Measurements from ENCODE around the gene UROD. TPM values are rescaled to one million over a fixed set of nuclear protein-coding genes. Genes with fewer than 3 reads are reported as not detected.

UROD gene
- total RNA-seq, 4 donors from 2014 or later = 26.8 to 57.8 (median 36.7) TPM

- intact Hi-C loops (cut with DNase I) = loop anchor here (5.0 to 10.0 kb wide), 3 partner anchors 168 to 480 kb away; partner anchors contain the start of genes PTCH2 and TESK2
- H3K4me3 ChIP-seq = peak overlapping the region; percentile 77 to 99 (median 94)
These were observed 705 bp downstream of the UROD start for GRCh38 chr1:45012639-45013278.

DNA sequence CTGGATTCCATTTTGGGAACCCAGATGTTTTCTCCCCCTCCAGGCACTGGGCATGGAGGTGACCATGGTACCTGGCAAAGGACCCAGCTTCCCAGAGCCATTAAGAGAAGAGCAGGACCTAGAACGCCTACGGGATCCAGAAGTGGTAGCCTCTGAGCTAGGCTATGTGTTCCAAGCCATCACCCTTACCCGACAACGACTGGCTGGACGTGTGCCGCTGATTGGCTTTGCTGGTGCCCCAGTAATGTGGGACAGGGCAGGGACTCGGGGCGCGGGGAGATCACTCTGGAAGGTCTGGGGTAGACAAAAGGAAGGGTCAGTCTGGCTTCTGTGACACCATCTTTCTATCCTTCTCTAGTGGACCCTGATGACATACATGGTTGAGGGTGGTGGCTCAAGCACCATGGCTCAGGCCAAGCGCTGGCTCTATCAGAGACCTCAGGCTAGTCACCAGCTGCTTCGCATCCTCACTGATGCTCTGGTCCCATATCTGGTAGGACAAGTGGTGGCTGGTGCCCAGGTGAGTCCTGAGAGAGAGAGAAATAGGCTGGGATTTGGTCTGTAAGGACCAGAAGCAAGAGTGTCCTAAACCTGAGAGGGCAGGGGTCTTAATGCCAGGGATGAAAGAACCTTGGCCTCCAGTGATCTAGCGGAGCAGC is 1.6 kb downstream of the UROD start:
- Histone ChIP-seq H3K4me3 (no peak overlapping the region), H3K9me3 (no peaks in the 10 kb centered on the region), H3K27ac (no peak overlapping the region), H3K36me3 (peaks cover 5 to 40% (median 15%) of the 10 kb centered on the region in 3 donors), H3K4me1 (peaks cover 27 to 63% (median 39%) of the 10 kb centered on the region in 3 donors), H3K27me3 (no peaks in the 10 kb centered on the region)
- intact Hi-C loops (cut with DNase I) = loop anchor here (5.0 to 10.0 kb wide), 3 partner anchors 169 to 479 kb away; partner anchors contain the start of genes PTCH2 and TESK2
- whole genome bisulfite sequencing, 2 donors = 59 to 80% methylated on average over 4 to 9 of the region's 12 CpGs
- TF ChIP-seq CTCF (IDR thresholded peaks at IDR 0.05) (no peak), POLR2A (IDR thresholded peaks at IDR 0.05) (no peak)
- no peak for DNase-seq

More at GRCh38 chr1:45012639-45013278, 705 bp downstream of the UROD start:
- H3K36me3 ChIP-seq = peaks cover 14 to 50% (median 24%) of the 10 kb centered on the region in 3 donors
- 7 to 8% methylated on average over 11 to 18 of the region's 21 CpGs for WGBS, 2 donors
- H3K9me3 ChIP-seq = no peaks in the 10 kb centered on the region
- no peaks in the 10 kb centered on the region for H3K27me3 ChIP-seq
- no peak for DNase-seq
- TF ChIP-seq POLR2A (IDR thresholded peaks at IDR 0.05) = no peak
- TF ChIP-seq CTCF (IDR thresholded peaks at IDR 0.05) = no peak
- peaks cover 27 to 58% (median 36%) of the 10 kb centered on the region in 3 donors for H3K4me1 ChIP-seq
- peak overlapping the region; percentile 80 to 93 (median 82) for H3K27ac ChIP-seq

GRCh38 chr1:45014321-45015028 is 2.4 kb downstream of the UROD start:
- H3K4me1 ChIP-seq = peaks cover 25 to 55% (median 35%) of the 10 kb centered on the region in 3 donors
- H3K9me3 ChIP-seq = no peaks in the 10 kb centered on the region
- WGBS, 2 donors = 38 to 93% methylated on average over 2 to 6 of the region's 6 CpGs
- H3K27ac ChIP-seq = peak overlapping the region in 1 of 4 donors; percentile 3
- H3K4me3 ChIP-seq = no peak overlapping the region
- intact Hi-C loops (cut with DNase I) = loop anchor here (5.0 to 10.0 kb wide), 3 partner anchors 170 to 478 kb away; partner anchors contain the start of genes PTCH2 and TESK2
- TF ChIP-seq CTCF (IDR thresholded peaks at IDR 0.05) (peak; percentile 77 to 94 (median 84)), POLR2A (IDR thresholded peaks at IDR 0.05) (no peak)
- H3K36me3 ChIP-seq = peaks cover 0 to 33% (median 7%) of the 10 kb centered on the region in 3 donors
- H3K27me3 ChIP-seq = no peaks in the 10 kb centered on the region
- DNase-seq = no peak

GRCh38 chr1:45015683-45016082 is 3.6 kb downstream of the UROD start:
- no peak for TF ChIP-seq POLR2A (IDR thresholded peaks at IDR 0.05)
- TF ChIP-seq CTCF (IDR thresholded peaks at IDR 0.05) = no peak
- H3K9me3 ChIP-seq = no peaks in the 10 kb centered on the region
- H3K27me3 ChIP-seq = no peaks in the 10 kb centered on the region
- WGBS, 2 donors = 73 to 83% methylated on average over 1 to 2 of the region's 2 CpGs
- H3K36me3 ChIP-seq = peaks cover 0 to 28% (median 6%) of the 10 kb centered on the region in 3 donors
- H3K4me1 ChIP-seq = peaks cover 16 to 43% (median 26%) of the 10 kb centered on the region in 3 donors
- H3K4me3 ChIP-seq = no peak overlapping the region
- H3K27ac ChIP-seq = no peak overlapping the region
- intact Hi-C loops (cut with DNase I) = loop anchor here (10.0 kb wide), 1 partner anchor 171 kb away; the partner anchor contains the start of gene PTCH2
- DNase-seq = no peak
